ENCODE data around the gene AJUBA.
"Not testable (repeated sequence)": the region's sequence is repeated elsewhere in the genome, so short reads cannot be mapped to it uniquely, and the experiment has no call there.

Gene AJUBA

DNA sequence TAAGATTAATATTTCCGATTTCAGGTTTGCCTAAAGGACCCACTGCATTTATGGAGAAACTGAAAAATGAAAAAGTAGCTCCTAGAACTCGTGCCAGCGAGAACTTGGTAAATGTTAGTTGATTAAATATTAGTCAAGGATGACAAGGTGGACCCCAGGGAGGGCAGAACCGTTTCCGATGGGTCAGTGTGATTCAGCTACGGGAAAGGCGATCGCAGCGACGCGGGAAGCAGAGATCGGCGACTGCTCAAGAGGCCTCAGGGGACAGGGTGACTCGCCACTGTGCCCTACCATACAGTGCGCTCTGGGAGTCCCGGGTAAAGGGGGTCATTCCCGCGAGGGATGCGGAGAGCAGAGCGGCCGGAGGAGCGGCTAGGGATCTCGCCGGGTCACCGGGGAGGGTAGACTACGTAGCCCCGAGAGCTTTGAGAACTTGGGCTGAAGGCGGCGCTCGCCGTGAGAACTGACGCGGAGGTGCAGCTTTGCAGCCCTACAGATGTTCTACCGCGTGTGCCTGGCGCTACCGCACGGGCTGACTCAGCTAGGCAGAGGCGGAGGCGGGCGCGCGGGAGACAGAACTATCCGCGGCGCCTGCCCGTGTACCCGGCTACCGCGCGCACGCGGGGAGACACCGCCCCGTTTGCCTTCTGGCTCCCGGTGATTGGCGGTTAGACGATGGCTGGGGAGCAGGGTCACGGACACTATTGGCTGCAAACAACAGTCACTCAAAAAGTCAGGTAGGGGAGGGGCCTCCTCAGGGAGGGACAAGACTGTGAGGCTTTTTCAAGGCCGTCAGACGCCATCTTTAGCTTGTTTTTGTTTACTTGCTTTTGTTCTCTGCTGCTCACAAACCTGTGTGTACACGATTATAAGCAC lies 24.4 kb upstream of the AJUBA start:
- ChIA-PET POLR2A (ENCODE audit: low non-redundant PET) (interaction anchor here (0.6 to 1.3 kb wide), 5 partner anchors 11 to 53 kb away, joined by 3 to 8 read pairs (median 4); no protein-coding TSS in a partner anchor), CTCF (interaction anchor here (0.6 to 2.3 kb wide), 10 partner anchors 13 to 250 kb away, joined by 3 to 22 read pairs (median 5); partner anchors contain the start of genes AJUBA and HAUS4)

DNA sequence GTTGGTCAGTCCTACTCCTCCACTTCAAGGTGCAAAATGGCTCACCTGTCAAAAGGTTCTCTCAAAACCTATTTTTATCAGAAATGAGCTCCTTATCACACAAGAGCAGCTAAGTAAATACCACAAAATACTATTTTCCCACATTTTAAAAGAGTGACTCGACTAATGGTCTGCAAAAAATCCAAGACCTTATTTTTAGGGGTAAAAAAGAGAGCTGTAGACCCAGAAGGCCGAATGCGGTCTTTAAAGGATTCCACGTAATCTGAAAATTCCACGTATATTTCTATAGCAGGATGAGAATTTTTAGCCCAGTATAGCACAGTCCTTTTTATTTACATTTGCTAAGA lies 23.8 kb upstream of the AJUBA start:
- TF ChIP-seq, protein P1, sequence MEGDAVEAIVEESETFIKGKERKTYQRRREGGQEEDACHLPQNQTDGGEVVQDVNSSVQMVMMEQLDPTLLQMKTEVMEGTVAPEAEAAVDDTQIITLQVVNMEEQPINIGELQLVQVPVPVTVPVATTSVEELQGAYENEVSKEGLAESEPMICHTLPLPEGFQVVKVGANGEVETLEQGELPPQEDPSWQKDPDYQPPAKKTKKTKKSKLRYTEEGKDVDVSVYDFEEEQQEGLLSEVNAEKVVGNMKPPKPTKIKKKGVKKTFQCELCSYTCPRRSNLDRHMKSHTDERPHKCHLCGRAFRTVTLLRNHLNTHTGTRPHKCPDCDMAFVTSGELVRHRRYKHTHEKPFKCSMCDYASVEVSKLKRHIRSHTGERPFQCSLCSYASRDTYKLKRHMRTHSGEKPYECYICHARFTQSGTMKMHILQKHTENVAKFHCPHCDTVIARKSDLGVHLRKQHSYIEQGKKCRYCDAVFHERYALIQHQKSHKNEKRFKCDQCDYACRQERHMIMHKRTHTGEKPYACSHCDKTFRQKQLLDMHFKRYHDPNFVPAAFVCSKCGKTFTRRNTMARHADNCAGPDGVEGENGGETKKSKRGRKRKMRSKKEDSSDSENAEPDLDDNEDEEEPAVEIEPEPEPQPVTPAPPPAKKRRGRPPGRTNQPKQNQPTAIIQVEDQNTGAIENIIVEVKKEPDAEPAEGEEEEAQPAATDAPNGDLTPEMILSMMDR (conservative IDR thresholded peaks at IDR 0.05; ENCODE audit: low read depth) = no peak
- CTCF ChIA-PET = interaction anchor here (0.9 to 2.3 kb wide), 7 partner anchors 12 to 63 kb away, joined by 3 to 22 read pairs (median 6); partner anchors contain the start of genes AJUBA and HAUS4
- POLR2A ChIA-PET (ENCODE audit: low non-redundant PET) = interaction anchor here (0.6 to 1.3 kb wide), 3 partner anchors 11 to 24 kb away, joined by 3 to 4 read pairs (median 3); no protein-coding TSS in a partner anchor
- no peak for DNase-seq (ENCODE audit: low spot score)
- H3K27ac ChIP-seq = peak overlapping the region; percentile 96

More for the DNA sequence above, 24.4 kb upstream of the AJUBA start:
- TF ChIP-seq, protein P1 (conservative IDR thresholded peaks at IDR 0.05; ENCODE audit: low read depth) = peak; percentile 39
- DNase-seq (ENCODE audit: low spot score) = peak; percentile 100
- peak overlapping the region; percentile 96 for H3K27ac ChIP-seq

DNA sequence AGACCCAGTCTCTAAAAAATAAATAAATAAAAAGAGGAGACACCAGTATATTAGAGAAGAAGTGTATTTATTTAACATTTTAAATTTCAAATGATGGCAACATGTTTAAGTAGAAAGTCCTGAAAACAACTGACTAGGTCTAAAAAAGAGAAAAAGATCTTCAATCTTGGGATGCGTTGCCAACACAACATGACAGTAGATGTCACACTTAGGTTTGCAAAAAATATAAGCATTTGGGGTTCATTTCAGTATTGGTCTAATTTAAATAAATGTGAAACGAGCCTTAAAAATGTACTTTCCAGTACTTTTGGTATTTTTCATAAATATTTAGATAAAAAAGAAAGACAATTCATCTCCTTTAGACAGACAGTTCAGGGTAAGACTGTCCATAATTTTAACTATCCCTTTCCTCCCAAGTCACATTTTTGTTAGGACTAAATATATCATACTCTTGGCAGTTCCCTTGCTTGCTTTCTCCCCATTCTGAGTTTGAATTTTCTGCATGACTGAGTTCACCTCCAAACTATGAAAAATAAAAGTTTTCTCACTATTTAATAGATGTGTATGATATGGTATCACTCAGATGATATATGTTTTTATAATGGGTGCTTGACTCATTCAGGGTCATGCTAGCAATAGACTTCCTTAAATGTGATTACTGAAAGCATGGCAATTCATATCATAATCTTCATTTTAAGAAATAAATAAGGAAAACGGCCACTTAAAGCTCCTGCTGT lies 23.3 kb upstream of the AJUBA start:
- ChIA-PET CTCF (interaction anchor here (0.9 to 2.3 kb wide), 5 partner anchors 11 to 63 kb away, joined by 3 to 22 read pairs (median 7); partner anchors contain the start of gene AJUBA), POLR2A (ENCODE audit: low non-redundant PET) (interaction anchor here (1.2 kb wide), 1 partner anchor 10 kb away, joined by 4 read pairs; no protein-coding TSS in a partner anchor)
- no peak for DNase-seq (ENCODE audit: low spot score)
- TF ChIP-seq, protein P1 (conservative IDR thresholded peaks at IDR 0.05; ENCODE audit: low read depth) = no peak
- H3K27ac ChIP-seq = no peak overlapping the region

DNA sequence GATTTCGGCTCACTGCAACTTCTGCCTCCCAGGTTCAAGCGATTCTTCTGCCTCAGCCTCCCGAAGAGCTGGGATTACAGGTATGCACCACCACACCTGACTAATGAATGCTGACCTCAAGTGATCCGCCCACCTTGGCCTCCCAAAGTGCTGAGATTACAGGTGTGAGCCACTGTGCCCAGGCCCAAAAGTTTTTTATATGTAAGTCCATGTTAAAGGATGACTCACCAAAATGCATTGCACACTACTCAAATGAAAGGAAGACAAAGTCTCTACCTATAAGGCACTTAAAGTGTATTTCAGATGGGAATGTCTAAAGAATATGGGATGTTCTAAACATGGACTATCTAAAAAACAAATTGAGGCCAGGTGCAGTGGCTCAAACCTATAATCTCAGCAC lies 21.9 kb upstream of the AJUBA start:
- POLR2A ChIA-PET (ENCODE audit: low non-redundant PET) = not testable (repeated sequence)

DNA sequence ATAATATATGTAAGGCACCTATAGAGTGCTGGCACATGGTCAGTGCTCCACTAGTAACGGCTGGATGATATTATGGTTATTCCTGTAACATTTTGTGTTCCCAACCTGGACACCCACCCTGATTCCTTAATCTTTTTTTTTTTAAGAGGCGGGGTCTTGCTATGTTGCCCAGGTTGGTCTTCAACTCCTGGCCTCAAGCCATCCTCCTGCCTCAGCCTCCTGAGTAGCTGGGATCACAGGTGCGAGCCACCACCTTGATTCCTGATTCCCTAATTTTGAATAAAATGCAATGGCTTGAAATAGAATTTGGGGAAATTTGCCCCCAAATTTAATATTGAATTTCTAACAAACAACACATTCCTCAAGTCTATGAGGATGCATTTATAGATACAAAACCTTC lies 20.2 kb upstream of the AJUBA start:
- CTCF ChIA-PET = interaction anchor here (1.3 kb wide), 1 partner anchor 55 kb away, joined by 3 read pairs; no protein-coding TSS in a partner anchor

More for the DNA sequence above, 21.9 kb upstream of the AJUBA start:
- DNase-seq (ENCODE audit: low spot score); CTCF ChIA-PET; H3K27ac ChIP-seq: not testable (repeated sequence)

DNA sequence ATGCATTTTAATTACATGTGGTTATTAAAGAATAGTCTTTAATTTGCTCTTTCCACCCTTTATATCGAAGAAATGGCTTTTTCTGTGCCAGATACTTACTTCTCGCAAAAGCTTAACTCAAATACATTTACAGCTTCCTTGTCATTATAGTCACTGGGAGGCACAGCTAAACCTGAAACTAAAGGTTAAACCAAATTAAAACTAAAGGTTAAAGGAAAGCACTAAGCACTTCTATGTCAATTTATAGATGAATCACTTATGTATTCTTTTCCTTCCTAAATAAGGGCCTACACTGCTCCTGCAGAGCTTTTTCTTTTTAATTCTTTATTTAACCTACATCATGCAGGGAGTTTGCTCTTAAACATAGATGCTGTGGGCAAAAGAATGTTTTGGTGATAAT lies 18.5 kb upstream of the AJUBA start:
- ChIA-PET CTCF (interaction anchor here (1.2 to 1.8 kb wide), 2 partner anchors 14 to 56 kb away, joined by 4 to 10 read pairs; no protein-coding TSS in a partner anchor), POLR2A (ENCODE audit: low non-redundant PET) (no interaction called here)
- no peak for DNase-seq (ENCODE audit: low spot score)
- TF ChIP-seq, protein P1 (conservative IDR thresholded peaks at IDR 0.05; ENCODE audit: low read depth) = no peak
- no peak overlapping the region for H3K27ac ChIP-seq

More for the DNA sequence above, 20.2 kb upstream of the AJUBA start:
- DNase-seq (ENCODE audit: low spot score) = no peak
- POLR2A ChIA-PET (ENCODE audit: low non-redundant PET) = no interaction called here
- TF ChIP-seq, protein P1 (conservative IDR thresholded peaks at IDR 0.05; ENCODE audit: low read depth) = no peak
- no peak overlapping the region for H3K27ac ChIP-seq
